ENCODE results near the gene FRMPD2.
"Not testable (repeated sequence)": the region's sequence is repeated elsewhere in the genome, so short reads cannot be mapped to it uniquely, and the experiment has no call there.

FRMPD2 gene

GRCh38 chr10:48251525-48252353 is 22.8 kb downstream of the FRMPD2 start:
- in situ Hi-C loops (cut with MboI; ENCODE audit: low sequenced_read_pairs), result no loop called here

- in situ Hi-C loops (cut with MboI; ENCODE audit: low sequenced_read_pairs), result no loop called here
Observed at GRCh38 chr10:48251152-48251524, 23.4 kb downstream of the FRMPD2 start.

- in situ Hi-C loops (cut with MboI; ENCODE audit: low sequenced_read_pairs), result no loop called here
Observed at GRCh38 chr10:48249763-48250351, 24.6 kb downstream of the FRMPD2 start.

- in situ Hi-C loops (cut with MboI; ENCODE audit: low sequenced_read_pairs), result no loop called here
Observed at GRCh38 chr10:48249004-48249762, 25.3 kb downstream of the FRMPD2 start.

GRCh38 chr10:48248462-48248861 is 26.0 kb downstream of the FRMPD2 start:
- in situ Hi-C loops (cut with MboI; ENCODE audit: low sequenced_read_pairs), result no loop called here

- in situ Hi-C loops (cut with MboI; ENCODE audit: low sequenced_read_pairs), result no loop called here
Observed at GRCh38 chr10:48247680-48248079, 26.8 kb downstream of the FRMPD2 start.

GRCh38 chr10:48246501-48246900 is 28.0 kb downstream of the FRMPD2 start:
- in situ Hi-C loops (cut with MboI; ENCODE audit: low sequenced_read_pairs), result no loop called here

- in situ Hi-C loops (cut with MboI; ENCODE audit: low sequenced_read_pairs), result no loop called here
Observed at GRCh38 chr10:48245977-48246376, 28.5 kb downstream of the FRMPD2 start.

GRCh38 chr10:48243921-48244320 is 30.6 kb downstream of the FRMPD2 start:
- in situ Hi-C loops (cut with MboI; ENCODE audit: low sequenced_read_pairs), result not testable (repeated sequence)

- in situ Hi-C loops (cut with MboI; ENCODE audit: low sequenced_read_pairs), result no loop called here
Observed at GRCh38 chr10:48243487-48243886, 31.0 kb downstream of the FRMPD2 start.

GRCh38 chr10:48242171-48242904 is 32.2 kb downstream of the FRMPD2 start:
- in situ Hi-C loops (cut with MboI; ENCODE audit: low sequenced_read_pairs), result no loop called here

GRCh38 chr10:48241332-48241731 is 33.2 kb downstream of the FRMPD2 start:
- in situ Hi-C loops (cut with MboI; ENCODE audit: low sequenced_read_pairs), result no loop called here

- in situ Hi-C loops (cut with MboI; ENCODE audit: low sequenced_read_pairs), result no loop called here
Observed at GRCh38 chr10:48240196-48240595, 34.3 kb downstream of the FRMPD2 start.

GRCh38 chr10:48239618-48240017 is 34.9 kb downstream of the FRMPD2 start:
- in situ Hi-C loops (cut with MboI; ENCODE audit: low sequenced_read_pairs), result no loop called here

- in situ Hi-C loops (cut with MboI; ENCODE audit: low sequenced_read_pairs), result no loop called here
Observed at GRCh38 chr10:48238826-48239520, 35.5 kb downstream of the FRMPD2 start.

- in situ Hi-C loops (cut with MboI; ENCODE audit: low sequenced_read_pairs), result no loop called here
Observed at GRCh38 chr10:48237259-48238250, 36.9 kb downstream of the FRMPD2 start.

GRCh38 chr10:48236199-48236621 is 38.3 kb downstream of the FRMPD2 start:
- in situ Hi-C loops (cut with MboI; ENCODE audit: low sequenced_read_pairs), result no loop called here

GRCh38 chr10:48235501-48235900 is 39.0 kb downstream of the FRMPD2 start:
- in situ Hi-C loops (cut with MboI; ENCODE audit: low sequenced_read_pairs), result no loop called here

- in situ Hi-C loops (cut with MboI; ENCODE audit: low sequenced_read_pairs), result no loop called here
Observed at GRCh38 chr10:48234787-48235186, 39.7 kb downstream of the FRMPD2 start.

Data from hTERT RPE-1 (cell line).